ENCODE measurements around the gene SETD6. TPM values are rescaled to one million over a fixed set of nuclear protein-coding genes. Genes with fewer than 3 reads are reported as not detected.

SETD6 gene
- total and polyA plus RNA-seq, 9 of the 15 experiments (the other 6 are each of a cell fraction or from before 2014, with no cell fraction given) = 9.2 to 40.9 (median 19.8) TPM

GRCh38 chr16:58488531-58488930, 26.8 kb upstream of the SETD6 start (continued):
- TF ChIP-seq CHD7 (IDR thresholded peaks at IDR 0.05; ENCODE audit: low read depth, low read length) (no peak), ELF1 (tag; IDR thresholded peaks at IDR 0.05) (no peak)
- TF ChIP-seq, protein P1, sequence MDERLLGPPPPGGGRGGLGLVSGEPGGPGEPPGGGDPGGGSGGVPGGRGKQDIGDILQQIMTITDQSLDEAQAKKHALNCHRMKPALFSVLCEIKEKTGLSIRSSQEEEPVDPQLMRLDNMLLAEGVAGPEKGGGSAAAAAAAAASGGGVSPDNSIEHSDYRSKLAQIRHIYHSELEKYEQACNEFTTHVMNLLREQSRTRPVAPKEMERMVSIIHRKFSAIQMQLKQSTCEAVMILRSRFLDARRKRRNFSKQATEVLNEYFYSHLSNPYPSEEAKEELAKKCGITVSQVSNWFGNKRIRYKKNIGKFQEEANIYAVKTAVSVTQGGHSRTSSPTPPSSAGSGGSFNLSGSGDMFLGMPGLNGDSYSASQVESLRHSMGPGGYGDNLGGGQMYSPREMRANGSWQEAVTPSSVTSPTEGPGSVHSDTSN (CRISPR knock-in tag; IDR thresholded peaks at IDR 0.05; ENCODE audit: low read depth) = no peak
- TF ChIP-seq, protein P1 (tag; conservative IDR thresholded peaks at IDR 0.05; ENCODE audit: low read depth) = no peak
